Measurements from ENCODE around the gene PKNOX2.
"Not testable (repeated sequence)": the region's sequence is repeated elsewhere in the genome, so short reads cannot be mapped to it uniquely, and the experiment has no call there.

PKNOX2 gene

GRCh38 chr11:125202977-125203376, 38.4 kb downstream of the PKNOX2 start:
- DNase-seq (ENCODE audit: low read depth in 2 of 2) = no peak

GRCh38 chr11:125207866-125208425, 43.4 kb downstream of the PKNOX2 start:
- DNase-seq (ENCODE audit: low read depth in 2 of 2) = no peak

- DNase-seq (ENCODE audit: low read depth in 2 of 2) = no peak
Observed at GRCh38 chr11:125210066-125210465, 45.5 kb downstream of the PKNOX2 start.

GRCh38 chr11:125211191-125211947, 46.8 kb downstream of the PKNOX2 start:
- DNase-seq (ENCODE audit: low read depth in 2 of 2) = no peak

- DNase-seq (ENCODE audit: low read depth in 2 of 2) = no peak
Observed at GRCh38 chr11:125211948-125212340, 47.4 kb downstream of the PKNOX2 start.

GRCh38 chr11:125214601-125215565, 50.3 kb downstream of the PKNOX2 start:
- no peak for DNase-seq (ENCODE audit: low read depth in 2 of 2)

- no peak for DNase-seq (ENCODE audit: low read depth in 2 of 2)
Observed at GRCh38 chr11:125215976-125216375, 51.4 kb downstream of the PKNOX2 start.

GRCh38 chr11:125218336-125218735, 53.8 kb downstream of the PKNOX2 start:
- no peak for DNase-seq (ENCODE audit: low read depth in 2 of 2)

- no peak for DNase-seq (ENCODE audit: low read depth in 2 of 2)
Observed at GRCh38 chr11:125221461-125221860, 56.9 kb downstream of the PKNOX2 start.

- no peak for DNase-seq (ENCODE audit: low read depth in 2 of 2)
Observed at GRCh38 chr11:125222494-125222893, 57.9 kb downstream of the PKNOX2 start.

GRCh38 chr11:125223161-125223560, 58.6 kb downstream of the PKNOX2 start:
- not testable (repeated sequence) for DNase-seq (ENCODE audit: low read depth in 2 of 2)

- DNase-seq (ENCODE audit: low read depth in 2 of 2) = no peak
Observed at GRCh38 chr11:125223901-125224361, 59.4 kb downstream of the PKNOX2 start.

- no peak for DNase-seq (ENCODE audit: low read depth in 2 of 2)
Observed at GRCh38 chr11:125224391-125225021, 60.0 kb downstream of the PKNOX2 start.

GRCh38 chr11:125225401-125225800, 60.9 kb downstream of the PKNOX2 start:
- DNase-seq (ENCODE audit: low read depth in 2 of 2) = no peak

GRCh38 chr11:125226031-125226430, 61.5 kb downstream of the PKNOX2 start:
- DNase-seq (ENCODE audit: low read depth in 2 of 2) = no peak

GRCh38 chr11:125226706-125227105, 62.2 kb downstream of the PKNOX2 start:
- DNase-seq (ENCODE audit: low read depth in 2 of 2) = no peak

- no peak for DNase-seq (ENCODE audit: low read depth in 2 of 2)
Observed at GRCh38 chr11:125227151-125227550, 62.6 kb downstream of the PKNOX2 start.

GRCh38 chr11:125228445-125228844, 63.9 kb downstream of the PKNOX2 start:
- no peak for DNase-seq (ENCODE audit: low read depth in 2 of 2)

GRCh38 chr11:125228993-125229392, 64.4 kb downstream of the PKNOX2 start:
- DNase-seq (ENCODE audit: low read depth in 2 of 2) = no peak

GRCh38 chr11:125229916-125230315, 65.4 kb downstream of the PKNOX2 start:
- DNase-seq (ENCODE audit: low read depth in 2 of 2) = no peak

- no peak for DNase-seq (ENCODE audit: low read depth in 2 of 2)
Observed at GRCh38 chr11:125233116-125233515, 68.6 kb downstream of the PKNOX2 start.

GRCh38 chr11:125233736-125234275, 69.3 kb downstream of the PKNOX2 start:
- DNase-seq (ENCODE audit: low read depth in 2 of 2) = no peak

Measured in activated CD8-positive, alpha-beta memory T cell treated with anti-CD3 and anti-CD28 coated beads for 4 hours (primary cell).